Measurements from ENCODE around the gene CD55.

CD55 gene

DNA sequence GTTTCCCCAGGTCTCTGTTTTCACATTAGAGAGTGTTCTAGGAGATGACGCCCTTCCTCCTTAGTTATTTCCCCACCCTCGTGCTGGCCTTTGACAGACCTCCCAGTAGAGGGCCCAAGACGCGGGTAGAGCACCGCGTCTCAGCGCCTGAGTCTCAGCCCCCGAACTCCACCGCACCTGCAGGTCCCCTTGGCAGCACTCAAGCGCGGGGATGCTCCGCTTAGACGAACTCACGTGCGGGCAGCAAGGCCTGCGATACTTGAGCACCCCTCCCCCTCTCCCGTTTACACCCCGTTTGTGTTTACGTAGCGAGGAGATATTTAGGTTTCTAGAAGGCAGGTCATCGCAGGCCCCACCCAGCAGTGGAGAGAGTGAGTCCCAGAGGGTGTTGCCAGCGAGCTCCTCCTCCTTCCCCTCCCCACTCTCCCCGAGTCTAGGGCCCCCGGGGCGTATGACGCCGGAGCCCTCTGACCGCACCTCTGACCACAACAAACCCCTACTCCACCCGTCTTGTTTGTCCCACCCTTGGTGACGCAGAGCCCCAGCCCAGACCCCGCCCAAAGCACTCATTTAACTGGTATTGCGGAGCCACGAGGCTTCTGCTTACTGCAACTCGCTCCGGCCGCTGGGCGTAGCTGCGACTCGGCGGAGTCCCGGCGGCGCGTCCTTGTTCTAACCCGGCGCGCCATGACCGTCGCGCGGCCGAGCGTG is at the start of gene CD55:
Gene CD55 (plus strand): TSS at position 600 of the 711 bp plus-strand sequence. CDS start 88 bp downstream, at position 688.
- H3K4me1 ChIP-seq (ENCODE audit: low read length) = peaks cover 7% of the 10 kb centered on the region
- TF ChIP-seq EZH2phosphoT487 (IDR thresholded peaks at IDR 0.05; ENCODE audit: low read depth) = no peak
- TF ChIP-seq, protein P1, sequence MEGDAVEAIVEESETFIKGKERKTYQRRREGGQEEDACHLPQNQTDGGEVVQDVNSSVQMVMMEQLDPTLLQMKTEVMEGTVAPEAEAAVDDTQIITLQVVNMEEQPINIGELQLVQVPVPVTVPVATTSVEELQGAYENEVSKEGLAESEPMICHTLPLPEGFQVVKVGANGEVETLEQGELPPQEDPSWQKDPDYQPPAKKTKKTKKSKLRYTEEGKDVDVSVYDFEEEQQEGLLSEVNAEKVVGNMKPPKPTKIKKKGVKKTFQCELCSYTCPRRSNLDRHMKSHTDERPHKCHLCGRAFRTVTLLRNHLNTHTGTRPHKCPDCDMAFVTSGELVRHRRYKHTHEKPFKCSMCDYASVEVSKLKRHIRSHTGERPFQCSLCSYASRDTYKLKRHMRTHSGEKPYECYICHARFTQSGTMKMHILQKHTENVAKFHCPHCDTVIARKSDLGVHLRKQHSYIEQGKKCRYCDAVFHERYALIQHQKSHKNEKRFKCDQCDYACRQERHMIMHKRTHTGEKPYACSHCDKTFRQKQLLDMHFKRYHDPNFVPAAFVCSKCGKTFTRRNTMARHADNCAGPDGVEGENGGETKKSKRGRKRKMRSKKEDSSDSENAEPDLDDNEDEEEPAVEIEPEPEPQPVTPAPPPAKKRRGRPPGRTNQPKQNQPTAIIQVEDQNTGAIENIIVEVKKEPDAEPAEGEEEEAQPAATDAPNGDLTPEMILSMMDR (IDR thresholded peaks at IDR 0.05; ENCODE audit: low read depth, low read length) = peak; percentile 58
- peak within 1 kb of the TSS; percentile 93 for H3K9ac ChIP-seq (ENCODE audit: low read length)
- no peaks in the 10 kb centered on the region for H3K9me3 ChIP-seq (ENCODE audit: insufficient read depth, low read length)
- peak within 1 kb of the TSS; percentile 88 for H3K4me3 ChIP-seq (ENCODE audit: low read length)
- peak within 1 kb of the TSS; percentile 88 for H3K4me2 ChIP-seq (ENCODE audit: low read length)
- no peaks in the 10 kb centered on the region for H4K20me1 ChIP-seq (ENCODE audit: insufficient read depth, low read length)
- H2AFZ ChIP-seq (ENCODE audit: low read depth, low read length) = peak within 1 kb of the TSS; percentile 81
- H3K36me3 ChIP-seq (replicated peaks; ENCODE audit: low read depth, low read length) = peaks cover 9% of the 10 kb centered on the region
- H3K27ac ChIP-seq (ENCODE audit: low read length) = peak within 1 kb of the TSS; percentile 55
- peaks cover 5% of the 10 kb centered on the region; the same call in 1 of the 2 replicates for H3K79me2 ChIP-seq (ENCODE audit: low read length)
- no peaks in the 10 kb centered on the region for H3K27me3 ChIP-seq (ENCODE audit: low read depth, low read length)

- H2AFZ ChIP-seq (ENCODE audit: low read depth, low read length) = no peak overlapping the region
- H4K20me1 ChIP-seq (ENCODE audit: insufficient read depth, low read length) = no peaks in the 10 kb centered on the region
- H3K4me3 ChIP-seq (ENCODE audit: low read length) = no peak overlapping the region
- H3K4me2 ChIP-seq (ENCODE audit: low read length) = no peak overlapping the region
- H3K27ac ChIP-seq (ENCODE audit: low read length) = no peak overlapping the region
- TF ChIP-seq, protein P1 (IDR thresholded peaks at IDR 0.05; ENCODE audit: low read depth, low read length) = no peak
- TF ChIP-seq EZH2phosphoT487 (IDR thresholded peaks at IDR 0.05; ENCODE audit: low read depth) = no peak
- H3K79me2 ChIP-seq (ENCODE audit: low read length) = no peaks in the 10 kb centered on the region
- H3K9me3 ChIP-seq (ENCODE audit: insufficient read depth, low read length) = no peaks in the 10 kb centered on the region
- H3K27me3 ChIP-seq (ENCODE audit: low read depth, low read length) = no peaks in the 10 kb centered on the region
- H3K36me3 ChIP-seq (replicated peaks; ENCODE audit: low read depth, low read length) = no peaks in the 10 kb centered on the region
- no peak overlapping the region for H3K9ac ChIP-seq (ENCODE audit: low read length)
- H3K4me1 ChIP-seq (ENCODE audit: low read length) = no peaks in the 10 kb centered on the region
Observed at GRCh38 chr1:207274882-207275281, 46.6 kb upstream of the CD55 start.

DNA sequence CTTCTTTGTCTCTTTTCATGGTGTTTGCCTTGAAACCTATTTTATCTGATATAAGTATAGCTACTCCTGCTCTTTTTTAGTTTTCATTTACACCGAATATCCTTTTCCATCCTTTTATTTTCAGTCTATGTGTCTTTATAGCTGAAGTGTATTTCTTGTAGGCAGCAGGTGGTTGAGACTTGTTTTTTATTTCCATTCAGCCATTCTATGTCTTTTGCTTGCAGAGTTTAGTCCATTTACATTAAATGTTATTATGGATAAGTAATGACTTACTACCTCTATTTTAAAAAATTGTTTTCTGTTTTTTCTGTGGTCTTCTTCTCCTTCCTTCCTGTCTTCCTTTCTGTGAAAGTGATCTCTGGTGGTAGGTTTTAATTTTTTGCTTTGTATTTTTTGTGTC is 45.0 kb upstream of the CD55 start:
- H3K27me3 ChIP-seq (ENCODE audit: low read depth, low read length) = no peaks in the 10 kb centered on the region
- H3K4me1 ChIP-seq (ENCODE audit: low read length) = no peaks in the 10 kb centered on the region
- no peak overlapping the region for H3K4me2 ChIP-seq (ENCODE audit: low read length)
- H3K27ac ChIP-seq (ENCODE audit: low read length) = no peak overlapping the region
- no peaks in the 10 kb centered on the region for H4K20me1 ChIP-seq (ENCODE audit: insufficient read depth, low read length)
- no peak overlapping the region for H3K4me3 ChIP-seq (ENCODE audit: low read length)
- TF ChIP-seq, protein P1 (IDR thresholded peaks at IDR 0.05; ENCODE audit: low read depth, low read length) = no peak
- TF ChIP-seq EZH2phosphoT487 (IDR thresholded peaks at IDR 0.05; ENCODE audit: low read depth) = no peak
- H3K36me3 ChIP-seq (replicated peaks; ENCODE audit: low read depth, low read length) = no peaks in the 10 kb centered on the region
- no peak overlapping the region for H3K9ac ChIP-seq (ENCODE audit: low read length)
- H3K9me3 ChIP-seq (ENCODE audit: insufficient read depth, low read length) = no peaks in the 10 kb centered on the region
- no peaks in the 10 kb centered on the region for H3K79me2 ChIP-seq (ENCODE audit: low read length)
- H2AFZ ChIP-seq (ENCODE audit: low read depth, low read length) = no peak overlapping the region

DNA sequence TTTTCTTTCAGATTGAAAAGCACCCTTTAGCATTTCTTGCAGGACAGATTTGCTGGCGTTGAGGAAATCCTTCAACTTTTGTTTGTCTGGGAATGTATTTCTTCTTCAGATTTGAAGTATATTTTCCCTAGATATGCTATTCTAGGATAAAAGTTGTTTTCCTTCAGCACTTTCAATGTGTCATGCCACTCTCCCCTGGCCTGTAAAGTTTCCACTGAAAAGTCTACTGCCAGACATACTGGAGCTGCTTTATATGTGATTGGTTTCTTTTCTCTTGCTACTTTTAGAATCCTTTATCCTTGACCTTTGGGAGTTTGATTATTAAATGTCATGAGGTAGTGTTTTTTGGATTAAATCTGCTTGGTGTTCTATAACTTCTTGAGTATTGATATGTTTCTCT is 44.2 kb upstream of the CD55 start:
- TF ChIP-seq, protein P1 (IDR thresholded peaks at IDR 0.05; ENCODE audit: low read depth, low read length) = no peak
- no peak for TF ChIP-seq EZH2phosphoT487 (IDR thresholded peaks at IDR 0.05; ENCODE audit: low read depth)
- Histone ChIP-seq H3K79me2 (ENCODE audit: low read length) (no peaks in the 10 kb centered on the region), H3K4me2 (ENCODE audit: low read length) (no peak overlapping the region)

More for the DNA sequence above, 44.2 kb upstream of the CD55 start:
- no peaks in the 10 kb centered on the region for H4K20me1 ChIP-seq (ENCODE audit: insufficient read depth, low read length)
- H3K27me3 ChIP-seq (ENCODE audit: low read depth, low read length) = no peaks in the 10 kb centered on the region
- no peaks in the 10 kb centered on the region for H3K4me1 ChIP-seq (ENCODE audit: low read length)
- H3K9ac ChIP-seq (ENCODE audit: low read length) = no peak overlapping the region
- H3K9me3 ChIP-seq (ENCODE audit: insufficient read depth, low read length) = no peaks in the 10 kb centered on the region
- no peak overlapping the region for H3K4me3 ChIP-seq (ENCODE audit: low read length)
- no peaks in the 10 kb centered on the region for H3K36me3 ChIP-seq (replicated peaks; ENCODE audit: low read depth, low read length)
- no peak overlapping the region for H3K27ac ChIP-seq (ENCODE audit: low read length)
- H2AFZ ChIP-seq (ENCODE audit: low read depth, low read length) = no peak overlapping the region

All from OCI-LY3 (cell line).